Trophoblast cell (in vitro differentiated cells and primary cell): ENCODE measurements around the gene OR5D16. TPM values are rescaled to one million over a fixed set of nuclear protein-coding genes. Genes with fewer than 3 reads are reported as not detected.

Experiments used
- DNase-seq, 2 donors: peaks; one replicate each; pipeline ENCODE4 v3.0.0-alpha.2; 2016
- H2AFZ ChIP-seq: 2 replicates; pipeline ENCODE4 v1.6.1; 2013; ENCODE audit warnings: low read length, moderate library complexity, mild to moderate bottlenecking; ENCODE audit not compliant: insufficient read depth, poor library complexity
- H2AK5ac ChIP-seq: 2 replicates; pipeline ENCODE4 v1.6.1; 2013; ENCODE audit warnings: mild to moderate bottlenecking, low read length
- H2BK120ac ChIP-seq: 2 replicates; pipeline ENCODE4 v1.6.1; 2013; ENCODE audit warnings: low read length, mild to moderate bottlenecking, moderate library complexity; ENCODE audit not compliant: insufficient read depth, poor library complexity
- H2BK12ac ChIP-seq: 2 replicates; pipeline ENCODE4 v1.6.1; 2013; ENCODE audit warnings: mild to moderate bottlenecking, low read length, moderate library complexity
- H2BK5ac ChIP-seq: 2 replicates; pipeline ENCODE4 v1.6.1; 2013; ENCODE audit warnings: low read length, low read depth, moderate library complexity, mild to moderate bottlenecking; ENCODE audit not compliant: poor library complexity
- H3K14ac ChIP-seq: 2 replicates; pipeline ENCODE4 v1.6.1; 2013; ENCODE audit warnings: mild to moderate bottlenecking, low read length
- H3K18ac ChIP-seq: 2 replicates; pipeline ENCODE4 v1.6.1; 2013; ENCODE audit warnings: mild to moderate bottlenecking, low read length
- H3K23ac ChIP-seq: 2 replicates; pipeline ENCODE4 v1.6.1; 2013; ENCODE audit warnings: low read length
- H3K27ac ChIP-seq: 2 replicates; pipeline ENCODE4 v1.5.1; 2013; ENCODE audit warnings: low read depth, mild to moderate bottlenecking, inconsistent platforms, low read length, moderate library complexity
- H3K27me3 ChIP-seq: 2 replicates; pipeline ENCODE4 v1.6.1; 2013; ENCODE audit warnings: inconsistent platforms, mild to moderate bottlenecking, low read length, moderate library complexity; ENCODE audit not compliant: insufficient read depth
- H3K36me3 ChIP-seq, 2 experiments: 1 replicate in 1 of 2; 2 replicates in 1 of 2; pipeline ENCODE4 v1.6.1; 2013; ENCODE audit warnings: low read length in 2 of 2, mild to moderate bottlenecking in 2 of 2, moderate library complexity in 1 of 2; ENCODE audit not compliant: insufficient read depth in 2 of 2, control insufficient read depth in 1 of 2
- H3K4ac ChIP-seq: 2 replicates; pipeline ENCODE4 v1.6.1; 2013; ENCODE audit warnings: low read depth, mild to moderate bottlenecking, low read length, moderate library complexity
- H3K4me1 ChIP-seq, 2 experiments: 1 replicate in 1 of 2; 2 replicates in 1 of 2; pipeline ENCODE4 v1.6.1; 2013; ENCODE audit warnings: low read length in 2 of 2, mild to moderate bottlenecking in 2 of 2, moderate library complexity in 1 of 2; ENCODE audit not compliant: insufficient read depth in 2 of 2, control insufficient read depth in 1 of 2
- H3K4me2 ChIP-seq: 2 replicates; pipeline ENCODE4 v1.6.1; 2013; ENCODE audit warnings: inconsistent platforms, mild to moderate bottlenecking, low read length, moderate library complexity
- H3K4me3 ChIP-seq: 2 replicates; pipeline ENCODE4 v1.5.1; 2013; ENCODE audit warnings: mild to moderate bottlenecking, low read depth, low read length, inconsistent platforms
- H3K79me1 ChIP-seq: one replicate; pipeline ENCODE4 v1.6.1; 2013; ENCODE audit warnings: low read length
- H3K79me2 ChIP-seq: 2 replicates; pipeline ENCODE4 v1.6.1; 2013; ENCODE audit warnings: low read length, mild to moderate bottlenecking; ENCODE audit not compliant: control insufficient read depth, insufficient read depth, poor library complexity
- H3K9ac ChIP-seq: 2 replicates; pipeline ENCODE4 v1.6.1; 2013; ENCODE audit warnings: mild to moderate bottlenecking, low read length
- H3K9me3 ChIP-seq: 2 replicates; pipeline ENCODE4 v1.6.1; 2013; ENCODE audit warnings: low read depth, mild to moderate bottlenecking, control low read depth, inconsistent platforms, low read length; ENCODE audit not compliant: insufficient read depth
- H4K12ac ChIP-seq: 2 replicates; pipeline ENCODE4 v1.6.1; 2013; ENCODE audit warnings: low read depth, mild to moderate bottlenecking, low read length, moderate library complexity
- H4K8ac ChIP-seq: 2 replicates; pipeline ENCODE4 v1.6.1; 2013; ENCODE audit warnings: low read depth, mild to moderate bottlenecking, low read length, moderate library complexity
- H4K91ac ChIP-seq: one replicate; pipeline ENCODE4 v1.6.1; 2013; ENCODE audit warnings: low read depth, mild to moderate bottlenecking, low read length, moderate library complexity
- WGBS: extraction: QIAGEN DNeasy Blood & Tissue Kit; methylation state at CpG from one replicate; pipeline ENCODE4 v1.1.7; 2013; ENCODE audit warnings: missing lambda C conversion rate; ENCODE audit not compliant: insufficient read length, insufficient coverage; ENCODE audit errors: extremely low coverage; 5-methylcytosine and 5-hydroxymethylcytosine counted together
- polyA plus RNA-seq: library from polyadenylated mRNA; stranded (reverse); fragments of 200-250 nt; gene quantifications from 2 replicates; pipeline ENCODE4 v1.2.3, GENCODE V29; 2013

OR5D16 gene
- not detected in 2 replicates for polyA plus RNA-seq

GRCh38 chr11:55838452-55838851 lies at the start of gene OR5D16:
OR5D16 (plus strand) TSS chr11:55838752; CDS start chr11:55838752, 0 bp downstream.
- no peaks in the 10 kb centered on the region for H3K79me2 ChIP-seq
- peaks cover 5% of the 10 kb centered on the region for H3K9me3 ChIP-seq
- no peak within 1 kb of the TSS for H3K23ac ChIP-seq
- H3K4me1 ChIP-seq = no peaks in the 10 kb centered on the region
- H3K27me3 ChIP-seq = no peaks in the 10 kb centered on the region
- no peak within 1 kb of the TSS for H2BK5ac ChIP-seq
- DNase-seq = no peak
- H4K91ac ChIP-seq = no peak within 1 kb of the TSS
- no peak within 1 kb of the TSS for H2AK5ac ChIP-seq
- H3K27ac ChIP-seq = no peak within 1 kb of the TSS
- no CpG with 5 or more reads among the region's 3 CpGs for WGBS
- H3K4me2 ChIP-seq = no peak within 1 kb of the TSS
- no peak within 1 kb of the TSS for H2AFZ ChIP-seq
- H3K14ac ChIP-seq = no peak within 1 kb of the TSS
- no peak within 1 kb of the TSS for H3K9ac ChIP-seq
- no peaks in the 10 kb centered on the region for H3K36me3 ChIP-seq
- H2BK120ac ChIP-seq = no peak within 1 kb of the TSS
- H2BK12ac ChIP-seq = no peak within 1 kb of the TSS
- no peak within 1 kb of the TSS for H3K4me3 ChIP-seq
- H4K12ac ChIP-seq = no peak within 1 kb of the TSS
- no peak within 1 kb of the TSS for H3K18ac ChIP-seq
- H4K8ac ChIP-seq = no peak within 1 kb of the TSS
- H3K79me1 ChIP-seq = no peaks in the 10 kb centered on the region
- H3K4ac ChIP-seq = no peak within 1 kb of the TSS

- no peak overlapping the region for H3K14ac ChIP-seq
- no peak overlapping the region for H3K18ac ChIP-seq
- H3K79me1 ChIP-seq = no peaks in the 10 kb centered on the region
- peaks cover 5% of the 10 kb centered on the region for H3K9me3 ChIP-seq
- no peak overlapping the region for H4K91ac ChIP-seq
- H2BK12ac ChIP-seq = no peak overlapping the region
- no CpG with 5 or more reads among the region's 1 CpG for WGBS
- peaks cover 0 to 1% of the 10 kb centered on the region in 2 experiments for H3K36me3 ChIP-seq
- H3K27ac ChIP-seq = no peak overlapping the region
- H3K79me2 ChIP-seq = no peaks in the 10 kb centered on the region
- no peak overlapping the region for H4K8ac ChIP-seq
- no peak overlapping the region for H3K4me3 ChIP-seq
- no peak overlapping the region for H3K4me2 ChIP-seq
- no peak overlapping the region for H3K23ac ChIP-seq
- no peaks in the 10 kb centered on the region for H3K4me1 ChIP-seq
- no peaks in the 10 kb centered on the region for H3K27me3 ChIP-seq
- H4K12ac ChIP-seq = no peak overlapping the region
- no peak overlapping the region for H2AK5ac ChIP-seq
- H3K9ac ChIP-seq = no peak overlapping the region
- no peak overlapping the region for H2AFZ ChIP-seq
- H2BK120ac ChIP-seq = no peak overlapping the region
- H3K4ac ChIP-seq = no peak overlapping the region
- no peak for DNase-seq
- no peak overlapping the region for H2BK5ac ChIP-seq
Measured at GRCh38 chr11:55791606-55792005, 46.9 kb upstream of the OR5D16 start.

GRCh38 chr11:55793321-55793720 lies 45.2 kb upstream of the OR5D16 start:
- H3K79me1 ChIP-seq = no peaks in the 10 kb centered on the region
- H3K18ac ChIP-seq = no peak overlapping the region
- H4K91ac ChIP-seq = no peak overlapping the region
- H3K14ac ChIP-seq = no peak overlapping the region
- no peak overlapping the region for H2AFZ ChIP-seq
- no peaks in the 10 kb centered on the region for H3K36me3 ChIP-seq
- no peak overlapping the region for H3K4me2 ChIP-seq
- H3K4ac ChIP-seq = no peak overlapping the region
- H2AK5ac ChIP-seq = no peak overlapping the region
- H2BK120ac ChIP-seq = no peak overlapping the region
- H3K9ac ChIP-seq = no peak overlapping the region
- H3K79me2 ChIP-seq = no peaks in the 10 kb centered on the region
- no CpG with 5 or more reads among the region's 2 CpGs for WGBS
- no peak overlapping the region for H3K4me3 ChIP-seq
- peaks cover 3% of the 10 kb centered on the region for H3K9me3 ChIP-seq
- no peak overlapping the region for H4K12ac ChIP-seq
- H3K4me1 ChIP-seq = no peaks in the 10 kb centered on the region
- no peak overlapping the region for H4K8ac ChIP-seq
- no peak overlapping the region for H3K23ac ChIP-seq
- no peak for DNase-seq
- H3K27me3 ChIP-seq = no peaks in the 10 kb centered on the region
- H2BK12ac ChIP-seq = no peak overlapping the region
- H2BK5ac ChIP-seq = no peak overlapping the region
- H3K27ac ChIP-seq = no peak overlapping the region

GRCh38 chr11:55795256-55795655 lies 43.3 kb upstream of the OR5D16 start, which contains the start of gene OR5D14:
OR5D14 (plus strand) TSS chr11:55795556; CDS start chr11:55795556, 0 bp downstream.
- Histone ChIP-seq H4K91ac (no peak within 1 kb of the TSS), H3K23ac (no peak within 1 kb of the TSS), H3K27ac (no peak within 1 kb of the TSS), H3K18ac (no peak within 1 kb of the TSS), H2BK120ac (no peak within 1 kb of the TSS), H2AK5ac (no peak within 1 kb of the TSS), H2BK12ac (no peak within 1 kb of the TSS), H3K79me2 (no peaks in the 10 kb centered on the region), H3K79me1 (no peaks in the 10 kb centered on the region), H2BK5ac (no peak within 1 kb of the TSS), H3K4ac (no peak within 1 kb of the TSS), H3K27me3 (no peaks in the 10 kb centered on the region), H2AFZ (no peak within 1 kb of the TSS), H3K4me2 (no peak within 1 kb of the TSS), H4K12ac (no peak within 1 kb of the TSS), H3K14ac (no peak within 1 kb of the TSS), H3K9ac (peak within 1 kb of the TSS; percentile 67), H3K4me3 (no peak within 1 kb of the TSS), H3K4me1 (no peaks in the 10 kb centered on the region), H3K9me3 (peaks cover 5% of the 10 kb centered on the region), H4K8ac (no peak within 1 kb of the TSS), H3K36me3 (no peaks in the 10 kb centered on the region)
- no peak for DNase-seq
